Measurements from ENCODE around the gene SUMO3. TPM values are rescaled to one million over a fixed set of nuclear protein-coding genes. Genes with fewer than 3 reads are reported as not detected.

The SUMO3 gene
- polyA plus RNA-seq (2012; rRNA removed) = 89.0 and 125 TPM in 2 replicates
- polyA plus RNA-seq (2012; cell fraction: cytosol; rRNA removed) = 116 and 122 TPM in 2 replicates
- polyA plus RNA-seq (2012; cell fraction: nucleus; rRNA removed) = 31.5 and 38.2 TPM in 2 replicates

- H3K4me3 ChIP-seq (ENCODE audit: low read depth in 2 of 2, low read length in 1 of 2) = peak within 1 kb of the TSS; percentile 75 to 87
- no peaks in the 10 kb centered on the region for H3K27me3 ChIP-seq (ENCODE audit: insufficient read depth)
- peaks cover 8 to 28% of the 10 kb centered on the region in 2 experiments; a peak in 3 of 4 replicates for H3K4me1 ChIP-seq (ENCODE audit: control insufficient read depth in 1 of 2, insufficient read depth in 2 of 2, low read depth in 1 of 2, low read length in 1 of 2)
- H3K9me2 ChIP-seq = no peaks in the 10 kb centered on the region
- peaks cover 12% of the 10 kb centered on the region for H3F3A ChIP-seq (replicated peaks; ENCODE audit: insufficient read depth)
- peak within 1 kb of the TSS; percentile 78; the same call in 1 of the 2 replicates for H2AFZ ChIP-seq (ENCODE audit: low read depth)
- DNase-seq = peak; percentile 98
- H3K9ac ChIP-seq = peak within 1 kb of the TSS; percentile 79
- ChIA-PET POLR2A (interaction anchor here (0.9 kb wide), 2 partner anchors 10 to 17 kb away, joined by 3 to 4 read pairs; partner anchors contain the start of gene UBE2G2), CTCF (interaction anchor here (0.6 kb wide), 1 partner anchor 114 kb away, joined by 3 read pairs; no protein-coding TSS in a partner anchor)
- peaks cover 0 to 5% of the 10 kb centered on the region in 2 experiments for H3K36me3 ChIP-seq (replicated peaks in 1 of 2; ENCODE audit: control insufficient read depth in 1 of 2, insufficient read depth in 2 of 2, low read length in 1 of 2)
- peaks cover 38% of the 10 kb centered on the region for H4K20me1 ChIP-seq (ENCODE audit: insufficient read depth)
- H3K79me2 ChIP-seq (ENCODE audit: insufficient read depth) = peaks cover 44% of the 10 kb centered on the region
- peak within 1 kb of the TSS; percentile 96 for H3K4me2 ChIP-seq
- H3K9me3 ChIP-seq = peaks cover 6% of the 10 kb centered on the region; the same call in 1 of the 2 replicates
- 0% methylated on average over 11 of the region's 108 CpGs for WGBS (ENCODE audit: low lambda C conversion rate)
- peak within 1 kb of the TSS in 1 of 2 experiments; percentile 88; a peak in 3 of 4 replicates for H3K27ac ChIP-seq (ENCODE audit: low read depth in 2 of 2, low read length in 1 of 2)
- TF ChIP-seq SMC3 (IDR thresholded peaks at IDR 0.05; ENCODE audit: low read depth, low read length) (no peak), NRF1 (IDR thresholded peaks at IDR 0.05; ENCODE audit: low read depth, low read length) (peak; percentile 55), FOSL2 (IDR thresholded peaks at IDR 0.05; ENCODE audit: borderline replicate concordance, low read depth) (no peak), RAD21 (IDR thresholded peaks at IDR 0.05; ENCODE audit: low read length) (no peak), CHD2 (IDR thresholded peaks at IDR 0.05; ENCODE audit: low read length, partially characterized antibody) (no peak), RCOR1 (IDR thresholded peaks at IDR 0.05; ENCODE audit: low read length) (no peak; the same call in 1 of the 2 replicates), CTCF (IDR thresholded peaks at IDR 0.05) (no peak), TEAD4 (IDR thresholded peaks at IDR 0.05; ENCODE audit: borderline replicate concordance, insufficient read depth) (no peak), TAF1 (IDR thresholded peaks at IDR 0.05; ENCODE audit: borderline replicate concordance, low read depth, low read length) (no peak), JUND (IDR thresholded peaks at IDR 0.05) (no peak), SIN3A (IDR thresholded peaks at IDR 0.05; ENCODE audit: borderline replicate concordance, low read depth, low read length) (no peak), FOXJ3 (CRISPR knock-in tag; IDR thresholded peaks at IDR 0.05) (no peak), EZH2phosphoT487 (IDR thresholded peaks at IDR 0.05; ENCODE audit: borderline replicate concordance, low read depth) (no peak), NFIC (IDR thresholded peaks at IDR 0.05; ENCODE audit: borderline replicate concordance) (no peak), YY1 (IDR thresholded peaks at IDR 0.05; ENCODE audit: low read depth) (no peak), EP300 (IDR thresholded peaks at IDR 0.05; ENCODE audit: borderline replicate concordance in 1 of 2, low read depth in 1 of 2, low read length in 1 of 2) (no peak), USF2 (IDR thresholded peaks at IDR 0.05; ENCODE audit: borderline replicate concordance, low read depth, low read length) (peak; percentile 73), FOXM1 (IDR thresholded peaks at IDR 0.05; ENCODE audit: low read depth) (no peak), ELF1 (IDR thresholded peaks at IDR 0.05) (no peak), GATA2 (CRISPR knock-in tag; IDR thresholded peaks at IDR 0.05) (no peak), PBX3 (IDR thresholded peaks at IDR 0.05) (no peak), MAX (IDR thresholded peaks at IDR 0.05; ENCODE audit: low read depth) (peak; percentile 3; the same call in 1 of the 2 replicates), USF1 (IDR thresholded peaks at IDR 0.05; ENCODE audit: borderline replicate concordance, low read depth) (peak; percentile 90), POLR2AphosphoS5 (IDR thresholded peaks at IDR 0.05; ENCODE audit: low read depth, low read length) (no peak; the same call in 1 of the 2 replicates), RFX5 (IDR thresholded peaks at IDR 0.05; ENCODE audit: low read length) (no peak), MEF2A (IDR thresholded peaks at IDR 0.05; ENCODE audit: borderline replicate concordance, low read depth) (no peak), TCF12 (IDR thresholded peaks at IDR 0.05) (no peak)
These were observed at the start of gene SUMO3 for GRCh38 chr21:44817914-44818639. Gene SUMO3, minus strand, starts transcription at chr21:44818062. Its CDS starts 94 bp downstream, at chr21:44817968.

All from SK-N-SH (cell line).